OCI-LY3 (cell line): ENCODE data around the gene GRIN1.

Experiments
- CTCF ChIP-seq: fragments of 200-600, 300-600 bp; sonication (generic); IDR thresholded peaks from 2 replicates; pipeline ENCODE4 v1.5.1; 2014; ENCODE audit warnings: antibody characterized with exemption, low read length, low read depth
- EZH2phosphoT487 ChIP-seq: fragments of 200-600 bp; shearing (Covaris generic); IDR thresholded peaks from 2 replicates; pipeline ENCODE4 v1.6.1; 2018; ENCODE audit warnings: antibody characterized with exemption, mixed run types, low read depth

DNA sequence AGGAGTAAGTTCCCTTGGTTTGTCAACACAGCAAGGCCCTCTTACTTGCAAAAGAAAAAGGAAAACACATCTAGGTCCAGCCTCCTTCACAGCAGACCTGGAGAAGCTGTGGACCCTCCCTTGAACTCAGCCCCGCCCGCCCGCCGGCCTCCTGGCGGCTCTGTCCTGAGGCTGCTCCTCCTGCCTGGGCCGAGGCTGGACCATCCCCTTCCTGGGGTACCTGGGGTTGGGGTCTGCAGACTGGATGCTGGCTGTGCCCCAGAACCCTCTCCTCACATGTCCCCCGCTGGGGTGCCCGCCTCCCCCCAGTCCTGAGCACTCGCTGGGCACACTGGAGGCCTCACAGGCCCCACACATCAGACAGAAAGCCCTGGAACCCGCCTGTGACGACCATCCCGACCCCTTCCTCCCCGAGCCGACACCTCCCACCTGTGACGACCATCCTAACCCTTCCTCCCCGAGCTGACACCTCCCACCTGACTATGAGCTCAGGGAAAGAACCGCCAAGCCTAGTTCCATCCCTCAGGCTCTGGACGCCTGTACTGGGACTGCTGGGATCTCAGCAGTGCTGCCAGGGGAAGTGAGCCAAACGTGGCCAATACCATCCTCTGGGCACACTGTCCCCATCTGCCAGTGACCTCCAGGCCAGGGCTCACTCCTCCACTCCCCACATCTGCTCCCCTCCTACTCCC is 40.1 kb downstream of the GRIN1 start:
- TF ChIP-seq CTCF (no peak), EZH2phosphoT487 (no peak)
